ENCODE data around the gene FBXL19.
"Not testable (repeated sequence)": the region's sequence is repeated elsewhere in the genome, so short reads cannot be mapped to it uniquely, and the experiment has no call there.

FBXL19 gene

DNA sequence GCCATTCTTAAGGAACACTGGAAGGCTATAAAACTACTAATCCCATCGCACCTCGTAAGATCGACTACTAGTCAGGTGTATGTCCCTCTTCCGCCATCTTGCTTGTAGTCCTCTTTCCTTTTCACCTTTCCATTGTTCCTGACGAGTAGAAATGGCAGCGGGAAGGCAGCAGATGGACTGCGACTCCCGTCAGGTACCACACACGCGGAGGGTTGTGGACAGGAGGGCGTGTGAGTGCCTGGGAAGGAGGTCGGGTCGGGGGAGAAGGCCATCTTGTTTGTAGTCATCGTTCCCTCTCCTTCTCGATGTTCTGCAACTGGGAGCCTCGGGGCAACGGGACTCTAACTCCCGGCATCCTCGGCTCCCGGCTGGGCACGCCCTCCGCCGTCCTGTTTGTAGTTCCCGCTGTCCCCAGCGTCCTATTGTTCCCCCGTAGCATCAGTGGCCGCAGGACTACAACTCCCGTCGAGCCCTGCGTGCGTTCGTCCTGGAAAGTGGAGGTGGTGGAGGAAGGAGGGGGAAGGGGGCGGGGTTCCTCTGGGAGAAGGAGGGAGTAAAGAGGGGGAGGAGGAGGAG is 324 bp upstream of the FBXL19 start:
- DNase-seq: peak; percentile 96

DNA sequence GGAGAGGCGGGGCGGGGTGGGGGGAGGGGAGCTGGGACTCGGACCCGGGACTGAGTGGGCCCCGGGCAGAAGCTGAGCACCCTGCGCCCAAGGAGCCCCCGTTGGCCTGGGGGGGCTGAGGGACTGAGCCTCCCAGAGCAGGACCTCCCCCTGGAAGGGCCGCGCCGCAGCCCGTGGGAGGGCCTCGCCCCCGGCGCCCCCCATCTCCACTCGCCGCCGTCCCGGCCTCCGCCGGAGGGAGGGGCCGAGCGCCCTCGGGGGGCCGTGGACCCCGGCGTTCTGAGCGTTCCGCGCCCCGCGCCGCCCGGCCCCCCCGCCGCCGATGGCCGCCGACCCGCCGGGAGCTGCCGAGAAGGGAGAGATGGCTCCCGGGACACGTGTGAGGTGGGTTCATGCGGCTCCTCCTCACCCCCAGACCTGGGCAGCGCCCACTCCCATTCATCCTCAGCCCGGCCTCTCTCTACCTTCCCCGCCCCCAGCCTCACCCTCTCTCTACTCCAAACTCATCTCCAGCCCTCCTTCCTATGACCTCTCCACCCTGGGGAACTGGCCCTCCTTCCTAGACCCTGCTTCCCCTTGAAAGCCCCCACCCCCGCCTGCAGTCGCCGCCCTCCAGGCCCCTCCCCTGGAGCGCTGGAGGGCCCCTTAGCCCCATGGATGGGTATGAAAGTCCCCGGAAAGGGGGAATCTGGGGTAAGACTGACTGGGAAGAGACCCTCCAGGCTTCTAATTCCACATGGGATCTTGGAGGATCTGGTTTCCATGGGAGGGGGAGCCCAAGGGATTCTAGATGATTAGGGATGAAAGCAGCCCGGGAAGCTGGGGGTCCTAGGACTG is 922 bp downstream of the FBXL19 start:
- DNase-seq: no peak

DNA sequence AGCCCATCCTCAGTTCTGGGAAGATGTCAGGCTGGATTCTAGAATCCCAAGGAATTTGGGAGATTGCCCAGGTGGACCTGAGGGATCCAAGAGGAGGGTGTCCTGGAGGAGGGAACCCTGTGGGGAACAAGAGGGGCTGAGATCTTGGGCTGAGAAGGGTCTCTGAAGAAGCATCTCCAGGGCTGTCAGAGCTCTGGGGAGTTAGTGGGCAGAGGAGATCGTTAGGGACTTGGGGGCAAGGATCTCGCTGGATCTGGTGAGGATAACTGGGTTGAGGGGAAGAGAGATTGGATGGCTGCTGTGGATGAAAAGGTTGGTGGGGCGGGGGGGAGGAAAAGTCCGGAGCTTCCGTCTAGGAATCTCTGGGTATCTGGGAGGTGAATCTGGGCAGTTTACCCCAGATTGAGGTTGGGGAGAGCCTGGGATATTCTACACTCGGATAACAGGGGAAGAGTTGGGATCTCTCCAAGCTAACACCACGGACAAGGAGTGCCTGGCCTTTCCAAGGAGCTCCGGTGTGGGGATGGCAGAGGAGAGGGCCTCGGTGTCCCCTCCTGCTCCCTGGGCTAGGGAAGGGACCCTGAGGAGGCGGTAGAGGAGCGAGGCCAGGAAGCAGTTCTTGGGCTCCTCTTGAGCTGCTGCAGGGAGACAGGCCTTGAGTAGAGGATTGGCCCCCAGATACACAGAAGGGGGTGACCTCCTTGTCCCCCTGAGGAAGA is 1.7 kb downstream of the FBXL19 start:
- DNase-seq: no peak

DNA sequence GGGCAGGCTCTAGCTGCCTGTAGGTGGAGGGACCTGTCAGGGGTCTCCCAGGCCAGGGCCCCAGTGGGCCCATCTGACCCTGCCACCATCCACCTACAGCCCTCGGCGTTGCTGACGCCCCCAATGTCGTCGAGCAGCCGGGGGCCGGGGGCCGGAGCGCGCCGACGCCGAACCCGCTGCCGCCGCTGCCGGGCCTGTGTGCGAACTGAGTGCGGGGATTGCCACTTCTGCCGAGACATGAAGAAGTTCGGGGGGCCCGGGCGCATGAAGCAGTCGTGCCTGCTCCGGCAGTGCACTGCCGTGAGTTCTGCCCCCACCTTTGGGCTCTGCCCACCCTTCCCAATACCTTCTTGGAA is 2.2 kb downstream of the FBXL19 start:
- DNase-seq: no peak

DNA sequence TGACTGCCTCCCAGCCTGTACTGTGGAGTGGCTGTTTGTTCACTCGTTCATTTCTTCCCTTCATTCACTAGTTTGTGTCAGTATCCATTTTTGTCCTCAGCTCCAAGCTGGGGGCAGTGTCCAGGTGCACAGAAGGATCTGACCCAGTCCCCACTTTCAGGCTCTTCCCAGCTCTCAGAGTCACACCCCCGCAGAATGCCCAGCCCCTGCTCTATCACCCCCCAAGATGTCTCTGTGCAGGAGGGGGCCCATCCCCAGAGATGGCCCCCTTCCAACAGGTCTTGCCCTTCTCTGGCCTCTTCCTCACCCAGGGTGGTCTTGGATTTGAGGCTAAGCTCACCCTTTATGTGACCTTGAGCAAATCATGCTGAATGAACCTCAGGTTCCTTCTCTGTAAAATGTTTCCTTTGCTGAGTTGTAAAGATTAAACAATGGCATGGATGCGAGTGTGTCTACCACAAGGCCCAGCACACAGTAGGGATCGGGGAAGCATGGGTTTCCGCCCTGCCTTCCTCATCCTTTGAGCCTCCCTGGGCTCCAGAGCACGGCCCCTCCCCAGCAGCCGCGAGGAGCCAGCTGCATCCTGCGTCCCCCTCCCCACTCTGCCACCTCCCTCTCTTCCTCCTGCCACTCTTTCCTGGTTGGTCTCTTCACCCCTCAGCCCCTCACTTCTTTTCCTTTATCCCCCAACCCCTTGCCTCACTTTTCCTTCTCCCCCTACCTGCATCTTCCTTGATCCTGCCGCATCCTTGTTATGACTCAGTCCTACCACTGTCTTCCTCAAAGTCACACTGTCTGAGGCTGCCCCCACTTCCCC is 2.8 kb downstream of the FBXL19 start:
- DNase-seq: no peak

DNA sequence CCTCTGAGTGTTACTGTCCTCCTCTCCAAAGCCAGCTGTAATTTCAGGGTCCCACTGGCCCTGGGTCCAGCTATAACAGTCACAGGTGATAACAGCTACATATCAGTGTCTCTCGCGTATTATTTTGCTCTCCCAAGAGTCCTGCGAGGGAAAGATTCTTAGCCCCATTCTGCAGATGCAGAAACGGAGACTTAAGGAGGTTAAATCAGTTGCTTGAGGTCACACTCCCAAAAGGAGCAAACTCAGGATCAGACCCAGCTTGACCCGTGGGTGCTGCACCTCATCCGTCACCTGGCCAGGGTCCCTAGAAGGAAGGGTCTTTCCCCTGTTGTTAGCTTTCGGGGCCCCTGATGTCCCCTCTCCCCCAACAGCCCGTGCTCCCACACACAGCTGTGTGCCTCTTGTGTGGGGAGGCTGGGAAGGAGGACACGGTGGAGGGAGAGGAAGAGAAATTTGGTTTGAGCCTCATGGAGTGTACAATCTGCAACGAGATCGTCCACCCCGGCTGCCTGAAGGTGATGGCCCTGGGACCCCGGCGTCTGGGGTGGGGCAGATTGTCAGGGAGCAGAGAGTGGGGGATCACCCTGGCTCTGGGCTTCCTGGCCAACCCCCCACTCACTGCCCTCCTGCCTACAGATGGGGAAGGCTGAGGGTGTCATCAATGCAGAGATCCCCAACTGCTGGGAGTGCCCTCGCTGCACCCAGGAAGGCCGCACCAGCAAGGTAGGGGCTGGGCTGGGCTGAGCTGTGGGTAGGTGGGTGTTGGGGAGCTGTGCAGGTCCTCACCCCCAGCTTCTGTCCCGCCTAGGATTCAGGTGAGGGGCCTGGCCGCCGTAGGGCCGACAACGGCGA is 3.8 kb downstream of the FBXL19 start:
- no peak for DNase-seq

DNA sequence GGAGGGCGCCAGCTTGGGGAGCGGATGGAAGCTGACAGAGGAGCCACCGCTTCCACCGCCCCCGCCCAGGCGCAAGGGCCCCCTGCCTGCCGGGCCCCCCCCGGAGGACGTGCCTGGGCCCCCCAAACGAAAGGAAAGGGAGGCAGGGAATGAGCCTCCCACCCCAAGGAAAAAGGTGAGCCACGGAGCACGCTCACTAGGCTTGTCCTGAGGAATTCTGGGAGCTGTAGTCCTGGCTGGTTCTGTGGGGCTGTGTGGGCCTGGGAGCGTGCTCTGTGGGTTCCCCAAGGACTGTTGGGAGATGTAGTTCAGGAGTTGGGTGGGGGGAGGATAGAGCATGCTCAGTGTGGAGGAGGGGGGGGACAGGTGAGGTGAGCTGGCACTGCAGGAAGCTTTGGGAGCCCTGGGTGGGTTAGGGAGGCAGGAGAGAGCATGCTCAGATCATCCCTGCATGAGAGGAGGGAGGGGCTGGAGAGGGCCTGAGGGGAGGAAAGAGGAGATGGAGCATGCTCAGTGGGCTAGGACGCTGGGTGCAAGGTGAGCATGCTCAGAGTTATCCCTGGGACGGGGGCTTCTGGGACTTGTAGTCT is 4.5 kb downstream of the FBXL19 start:
- DNase-seq: no peak

- no peak for DNase-seq
Measured at GRCh38 chr16:30928390-30928789, 5.0 kb downstream of the FBXL19 start.

- DNase-seq: no peak
Measured at GRCh38 chr16:30929167-30929566, 5.8 kb downstream of the FBXL19 start.

DNA sequence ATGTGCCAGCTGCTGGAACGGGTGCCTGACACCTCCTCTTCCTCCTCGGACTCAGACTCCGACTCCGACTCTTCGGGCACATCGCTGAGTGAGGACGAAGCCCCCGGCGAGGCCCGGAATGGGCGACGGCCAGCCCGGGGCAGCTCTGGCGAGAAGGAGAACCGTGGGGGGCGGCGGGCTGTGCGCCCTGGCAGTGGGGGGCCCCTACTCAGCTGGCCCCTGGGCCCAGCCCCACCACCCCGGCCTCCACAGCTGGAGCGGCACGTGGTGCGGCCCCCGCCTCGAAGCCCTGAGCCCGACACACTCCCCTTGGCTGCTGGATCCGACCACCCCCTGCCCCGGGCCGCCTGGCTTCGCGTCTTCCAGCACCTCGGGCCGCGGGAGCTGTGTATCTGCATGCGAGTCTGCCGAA is 6.8 kb downstream of the FBXL19 start:
- no peak for DNase-seq

- no peak for DNase-seq
Measured at GRCh38 chr16:30931068-30931650, 7.8 kb downstream of the FBXL19 start.

GRCh38 chr16:30934827-30935557 is 11.6 kb downstream of the FBXL19 start:
- DNase-seq: no peak

GRCh38 chr16:30937692-30938091 is 14.3 kb downstream of the FBXL19 start:
- DNase-seq: no peak

DNA sequence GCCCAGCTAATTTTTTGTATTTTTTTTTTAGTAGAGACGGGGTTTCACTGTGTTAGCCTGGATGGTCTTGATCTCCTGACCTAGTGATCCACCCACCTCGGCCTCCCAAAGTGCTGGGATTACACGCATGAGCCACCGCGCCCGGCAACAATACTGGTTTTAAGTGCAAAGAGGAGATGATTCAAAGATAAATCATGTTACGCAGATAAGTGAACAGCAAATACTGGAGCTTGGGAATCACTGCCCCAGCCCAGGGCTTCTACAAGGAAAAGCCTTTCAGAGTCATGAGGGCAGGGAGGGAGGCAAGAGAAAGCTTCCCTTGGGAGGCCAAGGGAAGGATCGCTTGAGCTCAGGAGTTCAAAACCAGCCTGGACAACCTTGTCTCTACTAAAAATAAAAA is 16.2 kb downstream of the FBXL19 start:
- DNase-seq: not testable (repeated sequence)

- peak; percentile 48 for DNase-seq
Measured at GRCh38 chr16:30941600-30942425, 18.4 kb downstream of the FBXL19 start.

DNA sequence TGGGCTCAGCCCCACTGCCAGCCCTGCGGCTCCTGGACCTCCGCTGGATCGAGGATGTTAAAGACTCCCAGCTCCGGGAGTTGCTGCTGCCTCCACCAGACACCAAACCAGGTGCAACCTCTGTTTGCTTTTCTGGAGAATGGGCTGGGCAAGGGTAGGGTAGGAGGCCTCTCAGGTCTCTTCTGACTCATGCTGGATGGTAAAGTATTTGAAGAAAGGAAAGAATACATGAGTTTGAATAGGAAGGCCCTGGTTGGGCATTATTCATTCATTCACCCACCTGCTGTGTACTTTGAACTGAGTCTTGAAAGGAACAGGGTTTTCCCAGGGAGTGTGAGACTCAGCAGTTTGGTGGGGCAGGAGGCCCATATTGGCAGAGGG is 19.0 kb downstream of the FBXL19 start:
- no peak for DNase-seq

GRCh38 chr16:30944352-30944751 is 21.0 kb downstream of the FBXL19 start:
- DNase-seq: no peak

DNA sequence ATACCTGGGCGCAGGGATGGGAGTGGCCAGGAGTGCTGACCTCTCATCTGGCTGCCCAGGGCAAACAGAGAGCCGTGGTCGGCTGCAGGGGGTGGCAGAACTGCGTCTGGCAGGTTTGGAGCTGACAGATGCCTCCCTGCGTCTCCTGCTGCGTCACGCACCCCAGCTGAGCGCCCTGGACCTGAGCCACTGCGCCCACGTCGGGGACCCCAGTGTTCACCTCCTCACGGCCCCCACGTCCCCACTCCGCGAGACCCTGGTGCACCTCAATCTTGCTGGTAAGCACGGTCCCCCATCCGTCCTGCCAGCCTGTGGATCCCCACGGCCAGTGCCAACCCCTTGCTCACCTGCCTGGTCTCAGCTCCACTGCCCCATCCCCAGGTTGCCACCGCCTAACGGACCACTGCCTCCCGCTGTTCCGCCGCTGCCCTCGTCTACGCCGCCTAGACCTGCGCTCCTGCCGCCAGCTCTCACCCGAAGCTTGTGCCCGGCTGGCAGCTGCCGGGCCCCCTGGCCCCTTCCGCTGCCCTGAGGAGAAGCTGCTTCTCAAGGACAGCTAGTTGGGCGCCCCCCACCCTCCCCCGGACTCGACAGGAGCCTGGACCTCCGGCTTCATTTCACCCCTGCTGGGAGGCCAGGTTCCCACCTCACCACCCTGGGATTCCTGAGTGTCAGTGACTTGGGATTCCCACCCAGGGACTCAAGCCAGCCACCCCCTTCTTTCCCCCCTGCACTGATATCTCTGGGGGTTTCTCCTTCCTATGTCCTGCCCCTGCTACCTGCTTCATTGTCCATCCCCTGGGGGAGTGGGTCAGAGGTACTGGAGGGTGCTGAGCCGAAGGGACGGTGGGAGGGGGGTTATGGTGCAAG is 23.5 kb downstream of the FBXL19 start:
- no peak for DNase-seq

- DNase-seq: no peak
Measured at GRCh38 chr16:30947541-30947858, 24.1 kb downstream of the FBXL19 start.

Data from effector CD4-positive, alpha-beta T cell (primary cell).